ENCODE results near the gene TPRKB. TPM values are rescaled to one million over a fixed set of nuclear protein-coding genes. Genes with fewer than 3 reads are reported as not detected.

Gene TPRKB
- total and polyA plus RNA-seq, 9 of the 15 experiments (the other 6 are each of a cell fraction or from before 2014, with no cell fraction given), result 55.6 to 250 (median 112) TPM

- WGBS (ENCODE audit: insufficient coverage, low coverage, missing lambda C conversion rate), result 28% methylated on average over 3 of the region's 3 CpGs
- TF ChIP-seq ZNF124 (CRISPR knock-in tag; IDR thresholded peaks at IDR 0.05), result no peak
- TF ChIP-seq NR2C2 (CRISPR knock-in tag; IDR thresholded peaks at IDR 0.05), result no peak
- no peak for TF ChIP-seq NR2C2 (tag; IDR thresholded peaks at IDR 0.05)
- intact Hi-C loops (cut with micrococcal nuclease), result loop anchor here (5.0 kb wide), 1 partner anchor 42 kb away; no protein-coding TSS in a partner anchor
- no peak overlapping the region for H2AFZ ChIP-seq (ENCODE audit: low read depth, low read length)
- POLR2A ChIA-PET, result interaction anchor here (0.6 kb wide), 1 partner anchor 136 kb away, joined by 5 read pairs; no protein-coding TSS in a partner anchor
- CTCF ChIA-PET (ENCODE audit: low intra/inter-chr PET ratio), result no interaction called here
- peaks cover 6% of the 10 kb centered on the region; the same call in 1 of the 3 replicates for H3K36me3 ChIP-seq (ENCODE audit: control insufficient read depth, insufficient read depth, low read length)
- no peaks in the 10 kb centered on the region for H3K27me3 ChIP-seq (ENCODE audit: control insufficient read depth in 2 of 2, insufficient read depth in 2 of 2, low read length in 2 of 2)
- H3K9me3 ChIP-seq (replicated peaks; ENCODE audit: control insufficient read depth, insufficient read depth, low read depth, low read length), result peaks cover 3% of the 10 kb centered on the region
- in situ Hi-C loops (cut with MboI), result no loop called here
- H4K20me1 ChIP-seq (replicated peaks; ENCODE audit: control insufficient read depth, insufficient read depth, low read length), result no peaks in the 10 kb centered on the region
- peaks cover 4 to 5% of the 10 kb centered on the region in 2 experiments; a peak in 4 of 5 replicates for H3K4me1 ChIP-seq (replicated peaks in 1 of 2; ENCODE audit: control insufficient read depth in 2 of 2, insufficient read depth in 2 of 2, low read length in 2 of 2)
- BruUV-seq (replicated peaks), result no TSS peak
- H3K4me3 ChIP-seq, result no peak overlapping the region
- H3K79me2 ChIP-seq (ENCODE audit: control insufficient read depth, insufficient read depth, low read length), result peaks cover 18% of the 10 kb centered on the region
- H3K9me1 ChIP-seq (ENCODE audit: control insufficient read depth, insufficient read depth, low read length), result no peaks in the 10 kb centered on the region
- no peak overlapping the region for H3K4me2 ChIP-seq (ENCODE audit: insufficient read depth, low read length)
- FAIRE-seq (no peak), ATAC-seq (no peak), DNase-seq (ENCODE audit: extremely low read depth in 1 of 4, low spot score in 3 of 4) (no peak)
- H3K9ac ChIP-seq (ENCODE audit: insufficient read depth in 1 of 2, low read depth in 2 of 2, low read length in 2 of 2), result no peak overlapping the region
- H3K27ac ChIP-seq (ENCODE audit: extremely low read depth, low read depth, low read length), result no peak overlapping the region
Observed at GRCh38 chr2:73739101-73739500, 2.0 kb upstream of the TPRKB start.

- intact Hi-C loops (cut with micrococcal nuclease), result loop anchor here (5.0 kb wide), 1 partner anchor 39 kb away; no protein-coding TSS in a partner anchor
- TSS peak; percentile 69 for BruUV-seq (replicated peaks)
- peaks cover 4 to 5% of the 10 kb centered on the region in 2 experiments; a peak in 4 of 5 replicates for H3K4me1 ChIP-seq (replicated peaks in 1 of 2; ENCODE audit: control insufficient read depth in 2 of 2, insufficient read depth in 2 of 2, low read length in 2 of 2)
- FAIRE-seq, result no peak
- TF ChIP-seq EWSR1 (IDR thresholded peaks at IDR 0.05; ENCODE audit: borderline replicate concordance, low read depth, partially characterized antibody) (peak; percentile 37), CHD1 (IDR thresholded peaks at IDR 0.05; ENCODE audit: low read length) (peak; percentile 39), PKNOX1 (IDR thresholded peaks at IDR 0.05) (peak; percentile 70; the same call in 1 of the 2 replicates), ZNF780A (CRISPR knock-in tag; IDR thresholded peaks at IDR 0.05) (no peak), BACH1 (tag; IDR thresholded peaks at IDR 0.05) (0 out of 2 replicates have a peak, but pooled peaks have one; percentile 19)
- WGBS (ENCODE audit: insufficient coverage, low coverage, missing lambda C conversion rate), result 0% methylated on average over 8 of the region's 8 CpGs
- ATAC-seq, result peak; percentile 25; the same call in 2 of the 3 replicates
- H3K4me3 ChIP-seq, result peak overlapping the region; percentile 85
- POLR2A ChIA-PET, result interaction anchor here (0.8 to 1.8 kb wide), 7 partner anchors 12 to 442 kb away, joined by 3 to 9 read pairs (median 4); no protein-coding TSS in a partner anchor
- peak overlapping the region; percentile 84 for H3K27ac ChIP-seq (ENCODE audit: extremely low read depth, low read depth, low read length)
- no peaks in the 10 kb centered on the region for H3K9me1 ChIP-seq (ENCODE audit: control insufficient read depth, insufficient read depth, low read length)
- H4K20me1 ChIP-seq (replicated peaks; ENCODE audit: control insufficient read depth, insufficient read depth, low read length), result no peaks in the 10 kb centered on the region
- H3K27me3 ChIP-seq (ENCODE audit: control insufficient read depth in 2 of 2, insufficient read depth in 2 of 2, low read length in 2 of 2), result no peaks in the 10 kb centered on the region
- H3K4me2 ChIP-seq (ENCODE audit: insufficient read depth, low read length), result peak overlapping the region; percentile 99
- H3K36me3 ChIP-seq (ENCODE audit: control insufficient read depth, insufficient read depth, low read length), result peaks cover 28% of the 10 kb centered on the region
- H2AFZ ChIP-seq (ENCODE audit: low read depth, low read length), result peak overlapping the region; percentile 95
- CTCF ChIA-PET (ENCODE audit: low intra/inter-chr PET ratio), result interaction anchor here (0.7 kb wide), 1 partner anchor 415 kb away, joined by 3 read pairs; no protein-coding TSS in a partner anchor
- in situ Hi-C loops (cut with MboI), result no loop called here
- peak overlapping the region; percentile 85 to 89; a peak in 3 of 4 replicates for H3K9ac ChIP-seq (ENCODE audit: insufficient read depth in 1 of 2, low read depth in 2 of 2, low read length in 2 of 2)
- DNase-seq (ENCODE audit: extremely low read depth in 1 of 4, low spot score in 3 of 4), result no peak
- H3K79me2 ChIP-seq (ENCODE audit: control insufficient read depth, insufficient read depth, low read length), result peaks cover 18% of the 10 kb centered on the region
- peaks cover 3% of the 10 kb centered on the region for H3K9me3 ChIP-seq (replicated peaks; ENCODE audit: control insufficient read depth, insufficient read depth, low read depth, low read length)
Observed at GRCh38 chr2:73736378-73736777, 767 bp downstream of the TPRKB start.

Data from K562 (cell line).